DOHH2 (cell line): Measurements from ENCODE around the gene CDH4.

Source experiments
- CTCF ChIP-seq: fragments of 200-600 bp; sonication (generic); IDR thresholded peaks from one replicate; pipeline ENCODE4 v1.5.1; 2014; ENCODE audit warnings: antibody characterized with exemption, mild to moderate bottlenecking, low read depth, low read length; ENCODE audit not compliant: poor library complexity, severe bottlenecking
- EZH2phosphoT487 ChIP-seq: fragments of 200-600 bp; sonication (generic); IDR thresholded peaks from 2 replicates; pipeline ENCODE4 v1.6.1; 2017; ENCODE audit warnings: borderline replicate concordance, mild to moderate bottlenecking, antibody characterized with exemption, low read length, moderate library complexity, mixed read lengths

- no peak for TF ChIP-seq CTCF
- TF ChIP-seq EZH2phosphoT487 = no peak
Observed at GRCh38 chr20:61299104-61299503, 47.0 kb downstream of the CDH4 start.
